SK-N-SH treated with all-trans-retinoic acid at 6 μM for 48 hours (cell line): Measurements from ENCODE around the gene TMEM51.

Experiments
- ESRRG ChIP-seq: fragments of 250-450 bp; sonication (Bioruptor Pico); IDR thresholded peaks from 2 replicates; pipeline ENCODE4 v1.6.1; 2021; ENCODE audit warnings: mild to moderate bottlenecking
- OSR1 ChIP-seq: fragments of 250-450 bp; sonication (Bioruptor Pico); IDR thresholded peaks from 2 replicates; pipeline ENCODE4 v1.8.0; 2022; ENCODE audit warnings: moderate library complexity, mild to moderate bottlenecking, inconsistent platforms
- ZFP30 ChIP-seq: fragments of 450-650 bp; formaldehyde crosslinking; IDR thresholded peaks from 2 replicates; pipeline ENCODE4 v1.5.0; 2022; ENCODE audit warnings: mild to moderate bottlenecking, moderate library complexity
- ZNF8 ChIP-seq: fragments of 450-650 bp; formaldehyde crosslinking; IDR thresholded peaks from 2 replicates; pipeline ENCODE4 v1.5.0; 2020; ENCODE audit warnings: mild to moderate bottlenecking, moderate library complexity

DNA sequence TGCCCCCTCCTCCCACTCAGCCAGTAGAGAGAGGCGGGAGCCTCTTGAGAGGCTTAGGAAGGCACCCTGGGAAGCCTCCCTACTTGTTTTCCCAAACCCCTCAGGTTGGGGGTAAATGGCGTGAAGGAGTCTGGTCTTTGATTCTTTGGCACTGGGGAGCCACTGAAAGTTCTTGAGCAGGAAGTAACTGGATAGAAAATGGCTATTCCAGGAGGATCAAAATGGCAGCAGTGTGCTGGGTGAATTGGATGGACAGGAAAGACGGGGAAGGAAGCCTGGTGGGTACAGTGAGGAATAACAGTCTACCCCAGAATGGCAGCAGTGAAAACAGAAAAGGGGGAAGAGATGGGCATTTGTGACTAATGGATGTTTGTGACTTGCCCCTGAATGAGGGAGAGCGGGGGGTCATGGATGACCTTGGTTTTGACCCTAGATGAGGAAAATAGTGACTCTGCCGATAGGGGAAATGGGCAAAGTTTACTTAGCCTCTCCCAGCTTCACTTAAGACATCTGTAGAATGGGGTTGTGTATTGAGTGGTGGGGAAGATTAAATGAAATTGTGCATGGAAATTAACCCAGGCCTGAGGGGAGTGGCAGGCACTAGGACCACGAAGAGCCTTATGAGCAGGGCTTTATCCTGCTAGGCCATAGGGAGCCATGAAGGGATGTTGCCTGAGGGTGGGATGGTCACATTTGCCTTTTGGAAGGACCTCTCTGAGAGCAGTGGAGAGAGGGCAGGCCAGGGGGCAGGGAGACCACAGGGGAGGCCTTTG lies 32.7 kb downstream of the TMEM51 start:
- TF ChIP-seq ZNF8 (CRISPR knock-in tag) (no peak), OSR1 (CRISPR knock-in tag) (no peak), ESRRG (no peak), ZFP30 (CRISPR knock-in tag) (no peak)
